ENCODE measurements around the gene NPY1R.

NPY1R gene

GRCh38 chr4:163279713-163280112 is 52.7 kb downstream of the NPY1R start:
- TF ChIP-seq CTCF (IDR thresholded peaks at IDR 0.05; ENCODE audit: low read depth, low read length): no peak
- TF ChIP-seq POLR2A (IDR thresholded peaks at IDR 0.05; ENCODE audit: extremely low read depth, insufficient read length): no peak
- no peak for TF ChIP-seq MAX (IDR thresholded peaks at IDR 0.05; ENCODE audit: low read depth, low read length)
- TF ChIP-seq MYC (IDR thresholded peaks at IDR 0.05; ENCODE audit: low read depth, low read length): no peak
- DNase-seq (ENCODE audit: low read depth): no peak
- no peak overlapping the region for H3K4me3 ChIP-seq (ENCODE audit: low read depth, low read length)

GRCh38 chr4:163274861-163275260 is 57.5 kb downstream of the NPY1R start:
- TF ChIP-seq MAX (IDR thresholded peaks at IDR 0.05; ENCODE audit: low read depth, low read length) (no peak), MYC (IDR thresholded peaks at IDR 0.05; ENCODE audit: low read depth, low read length) (no peak), CTCF (IDR thresholded peaks at IDR 0.05; ENCODE audit: low read depth, low read length) (no peak), POLR2A (IDR thresholded peaks at IDR 0.05; ENCODE audit: extremely low read depth, insufficient read length) (no peak)
- no peak overlapping the region for H3K4me3 ChIP-seq (ENCODE audit: low read depth, low read length)
- no peak for DNase-seq (ENCODE audit: low read depth)

Measured in NB4 (cell line).